DND-41 (cell line): ENCODE measurements around the gene SLC16A3.

Experiments used
- CTCF ChIP-seq: IDR thresholded peaks from 2 replicates; pipeline ENCODE4 v1.5.1; 2012; ENCODE audit warnings: borderline replicate concordance, low read length, moderate library complexity, mild to moderate bottlenecking; ENCODE audit not compliant: poor library complexity, severe bottlenecking; ENCODE audit errors: extremely low read depth
- EZH2 ChIP-seq: IDR thresholded peaks from 3 replicates; pipeline ENCODE4 v1.6.1; 2012; ENCODE audit warnings: borderline replicate concordance, low read depth, mild to moderate bottlenecking, moderate library complexity, low read length, inconsistent platforms; ENCODE audit not compliant: severe bottlenecking

- no peak for TF ChIP-seq CTCF
- no peak for TF ChIP-seq EZH2
These were observed 27.5 kb downstream of the SLC16A3 start for GRCh38 chr17:82256242-82256885.
